ENCODE results near the gene RYR2. TPM values are rescaled to one million over a fixed set of nuclear protein-coding genes. Genes with fewer than 3 reads are reported as not detected.

The RYR2 gene
- polyA plus RNA-seq, 1 of the 3 experiments (the other 2 are of a cell fraction): under 0.01 TPM

- POLR2A ChIA-PET: no interaction called here
- CTCF ChIA-PET: no interaction called here
- 28% methylated on average over 8 of the region's 8 CpGs for WGBS (ENCODE audit: low lambda C conversion rate)
These were observed 264.7 kb downstream of the RYR2 start for GRCh38 chr1:237306726-237307125.

GRCh38 chr1:237309595-237310118 lies 267.7 kb downstream of the RYR2 start:
- Histone ChIP-seq H3K27ac (ENCODE audit: low read depth in 2 of 2, low read length in 1 of 2) (no peak overlapping the region), H3K4me2 (no peak overlapping the region), H3K4me3 (ENCODE audit: low read depth in 2 of 2, low read length in 1 of 2) (no peak overlapping the region), H3K36me3 (replicated peaks in 1 of 2; ENCODE audit: control insufficient read depth in 1 of 2, insufficient read depth in 2 of 2, low read length in 1 of 2) (no peaks in the 10 kb centered on the region), H3K4me1 (ENCODE audit: control insufficient read depth in 1 of 2, insufficient read depth in 2 of 2, low read depth in 1 of 2, low read length in 1 of 2) (no peaks in the 10 kb centered on the region), H3K9ac (no peak overlapping the region), H4K20me1 (ENCODE audit: insufficient read depth) (no peaks in the 10 kb centered on the region), H3K27me3 (ENCODE audit: insufficient read depth) (no peaks in the 10 kb centered on the region), H3F3A (replicated peaks; ENCODE audit: insufficient read depth) (no peaks in the 10 kb centered on the region), H3K9me3 (no peaks in the 10 kb centered on the region; the same call in 1 of the 2 replicates), H3K9me2 (no peaks in the 10 kb centered on the region), H3K79me2 (ENCODE audit: insufficient read depth) (no peaks in the 10 kb centered on the region), H2AFZ (ENCODE audit: low read depth) (no peak overlapping the region)
- no peak for TF ChIP-seq SMC3 (IDR thresholded peaks at IDR 0.05; ENCODE audit: low read depth, low read length)
- no peak for TF ChIP-seq FOSL2 (IDR thresholded peaks at IDR 0.05; ENCODE audit: borderline replicate concordance, low read depth)
- no peak for TF ChIP-seq RAD21 (IDR thresholded peaks at IDR 0.05; ENCODE audit: low read length)
- TF ChIP-seq JUND (IDR thresholded peaks at IDR 0.05): no peak
- TF ChIP-seq FOXJ3 (CRISPR knock-in tag; IDR thresholded peaks at IDR 0.05): no peak
- TF ChIP-seq SIN3A (IDR thresholded peaks at IDR 0.05; ENCODE audit: borderline replicate concordance, low read depth, low read length): no peak
- TF ChIP-seq POLR2AphosphoS5 (IDR thresholded peaks at IDR 0.05; ENCODE audit: low read depth, low read length): no peak
- ChIA-PET CTCF (no interaction called here), POLR2A (no interaction called here)
- DNase-seq: no peak
- 18% methylated on average over 4 of the region's 32 CpGs for WGBS (ENCODE audit: low lambda C conversion rate)

More at GRCh38 chr1:237306726-237307125, 264.7 kb downstream of the RYR2 start:
- no peak overlapping the region for H3K4me3 ChIP-seq (ENCODE audit: low read depth in 2 of 2, low read length in 1 of 2)
- H3K79me2 ChIP-seq (ENCODE audit: insufficient read depth): no peaks in the 10 kb centered on the region
- no peaks in the 10 kb centered on the region; the same call in 1 of the 2 replicates for H3K9me3 ChIP-seq
- no peak overlapping the region for H3K27ac ChIP-seq (ENCODE audit: low read depth in 2 of 2, low read length in 1 of 2)
- no peaks in the 10 kb centered on the region for H3F3A ChIP-seq (replicated peaks; ENCODE audit: insufficient read depth)
- TF ChIP-seq SMC3 (IDR thresholded peaks at IDR 0.05; ENCODE audit: low read depth, low read length) (no peak), CTCF (IDR thresholded peaks at IDR 0.05) (no peak), RXRA (IDR thresholded peaks at IDR 0.05; ENCODE audit: borderline replicate concordance, low read depth) (no peak), NFIC (IDR thresholded peaks at IDR 0.05; ENCODE audit: borderline replicate concordance) (no peak), MEF2A (IDR thresholded peaks at IDR 0.05; ENCODE audit: borderline replicate concordance, low read depth) (no peak), FOSL2 (IDR thresholded peaks at IDR 0.05; ENCODE audit: borderline replicate concordance, low read depth) (no peak), FOXJ3 (CRISPR knock-in tag; IDR thresholded peaks at IDR 0.05) (no peak)
- H3K36me3 ChIP-seq (replicated peaks in 1 of 2; ENCODE audit: control insufficient read depth in 1 of 2, insufficient read depth in 2 of 2, low read length in 1 of 2): no peaks in the 10 kb centered on the region
- H2AFZ ChIP-seq (ENCODE audit: low read depth): no peak overlapping the region
- H3K27me3 ChIP-seq (ENCODE audit: insufficient read depth): no peaks in the 10 kb centered on the region
- no peak overlapping the region for H3K9ac ChIP-seq
- H4K20me1 ChIP-seq (ENCODE audit: insufficient read depth): no peaks in the 10 kb centered on the region
- H3K9me2 ChIP-seq: no peaks in the 10 kb centered on the region
- no peak overlapping the region for H3K4me2 ChIP-seq
- no peak for DNase-seq
- H3K4me1 ChIP-seq (ENCODE audit: control insufficient read depth in 1 of 2, insufficient read depth in 2 of 2, low read depth in 1 of 2, low read length in 1 of 2): no peaks in the 10 kb centered on the region; a peak in 1 of 4 replicates

Data from SK-N-SH (cell line).